Raji (cell line): ENCODE results near the gene MCM7.

ENCODE experiments used
- POLR2A ChIP-seq: IDR thresholded peaks from 2 replicates; pipeline ENCODE4 v1.6.1; 2011; ENCODE audit warnings: low read depth, low read length, control low read depth; ENCODE audit not compliant: insufficient read depth

The MCM7 gene

GRCh38 chr7:100091411-100092181 lies 9.6 kb downstream of the MCM7 start:
- no peak for TF ChIP-seq POLR2A

DNA sequence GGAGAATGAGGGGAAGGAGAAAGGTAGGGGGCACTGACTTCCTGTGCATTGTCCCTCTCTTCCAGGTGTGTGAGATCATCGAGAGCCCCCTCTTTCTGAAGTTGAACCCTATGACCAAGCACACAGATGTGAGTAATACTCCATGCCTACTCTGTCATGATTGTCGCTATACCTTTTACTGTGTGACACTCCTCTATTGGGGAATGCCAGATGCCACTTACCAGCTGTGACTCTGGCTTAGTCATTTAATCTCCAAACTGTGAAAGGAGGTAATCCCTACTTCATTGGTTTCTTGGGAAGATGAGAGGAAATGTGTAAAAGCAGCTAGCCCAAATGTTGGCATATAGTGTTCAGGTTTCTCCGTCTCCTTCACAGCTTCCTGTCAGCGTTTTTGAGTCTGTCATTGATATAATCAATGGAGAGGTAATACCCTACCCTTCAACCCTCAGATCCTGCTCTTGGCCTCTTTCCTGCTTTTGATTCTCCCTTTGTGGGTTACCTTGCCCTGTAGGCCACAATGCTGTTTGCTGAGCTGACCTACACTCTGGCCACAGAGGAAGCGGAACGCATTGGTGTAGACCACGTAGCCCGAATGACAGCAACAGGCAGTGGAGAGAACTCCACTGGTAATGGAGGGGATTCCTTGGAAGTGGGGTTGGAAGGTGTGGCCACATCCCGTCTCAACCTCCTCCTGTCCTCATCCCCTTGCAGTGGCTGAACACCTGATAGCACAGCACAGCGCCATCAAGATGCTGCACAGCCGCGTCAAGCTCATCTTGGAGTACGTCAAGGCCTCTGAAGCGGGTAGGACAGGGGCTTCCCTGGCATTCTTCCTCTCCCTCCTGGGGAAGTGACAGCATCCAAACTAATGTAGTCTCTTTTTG lies 10.4 kb downstream of the MCM7 start:
- no peak for TF ChIP-seq POLR2A

DNA sequence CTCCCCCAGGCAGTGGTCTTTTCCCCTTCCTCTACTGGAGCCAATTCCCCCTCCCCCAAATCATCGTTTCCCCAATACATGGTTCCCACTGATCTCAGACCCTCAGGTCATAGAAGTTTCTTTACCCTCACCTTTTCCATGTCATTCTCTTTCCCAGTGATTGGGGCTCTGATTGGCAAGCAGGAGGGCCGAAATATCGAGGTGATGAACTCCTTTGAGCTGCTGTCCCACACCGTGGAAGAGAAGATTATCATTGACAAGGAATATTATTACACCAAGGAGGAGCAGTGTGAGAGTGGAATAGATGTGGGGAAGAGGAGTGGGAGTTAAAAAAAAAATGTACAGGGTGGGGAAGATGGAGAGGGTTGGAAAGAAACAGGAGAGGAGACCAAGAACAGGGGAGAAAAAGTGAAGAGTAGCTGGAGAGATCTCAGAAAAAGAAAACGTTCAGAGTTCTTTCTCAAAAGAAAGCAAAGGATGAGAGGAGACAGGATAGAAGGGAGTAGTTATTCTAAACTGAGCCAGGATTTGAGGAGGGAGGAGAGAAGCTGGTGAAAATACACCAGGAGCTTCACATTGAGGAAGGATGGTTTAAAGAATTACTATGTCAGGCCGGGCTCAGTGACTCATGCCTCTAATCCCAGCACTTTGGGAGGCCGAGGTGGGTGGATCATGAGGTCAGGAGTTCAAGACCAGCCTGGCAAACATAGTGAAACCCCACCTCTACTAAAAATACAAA lies 11.6 kb downstream of the MCM7 start:
- no peak for TF ChIP-seq POLR2A

GRCh38 chr7:100088621-100089457 lies 12.4 kb downstream of the MCM7 start, which contains the start of gene COPS6:
COPS6 (plus strand) TSS chr7:100088969; CDS start chr7:100088991, 22 bp downstream.
- TF ChIP-seq POLR2A: peak; percentile 90

DNA sequence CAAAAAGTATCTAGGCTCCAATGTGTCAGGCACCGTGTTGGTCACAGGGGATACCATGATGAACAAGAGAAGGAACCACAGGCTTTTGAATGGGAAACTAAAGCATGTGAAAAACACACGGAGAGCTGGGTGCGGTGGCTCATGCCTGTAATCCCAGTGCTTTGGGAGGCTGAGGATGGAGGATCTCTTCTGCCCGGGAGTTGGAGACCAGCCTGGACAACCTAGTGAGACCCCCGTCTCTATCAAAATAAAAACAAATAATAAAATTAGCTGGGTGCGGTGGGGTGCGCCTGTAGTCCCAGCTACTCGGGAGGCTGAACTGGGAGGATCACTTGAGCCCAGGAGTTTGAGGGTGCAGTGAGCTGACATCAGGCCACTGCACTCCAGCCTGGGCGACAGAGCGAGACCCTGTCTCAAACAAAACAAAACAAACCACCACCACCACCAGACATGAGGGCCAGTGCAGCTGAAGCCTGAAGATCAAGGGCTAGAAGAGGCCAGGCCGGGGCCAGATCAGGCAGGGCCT lies 13.0 kb downstream of the MCM7 start:
- no peak for TF ChIP-seq POLR2A

- no peak for TF ChIP-seq POLR2A
Measured at GRCh38 chr7:100087055-100087750, 14.0 kb downstream of the MCM7 start.

DNA sequence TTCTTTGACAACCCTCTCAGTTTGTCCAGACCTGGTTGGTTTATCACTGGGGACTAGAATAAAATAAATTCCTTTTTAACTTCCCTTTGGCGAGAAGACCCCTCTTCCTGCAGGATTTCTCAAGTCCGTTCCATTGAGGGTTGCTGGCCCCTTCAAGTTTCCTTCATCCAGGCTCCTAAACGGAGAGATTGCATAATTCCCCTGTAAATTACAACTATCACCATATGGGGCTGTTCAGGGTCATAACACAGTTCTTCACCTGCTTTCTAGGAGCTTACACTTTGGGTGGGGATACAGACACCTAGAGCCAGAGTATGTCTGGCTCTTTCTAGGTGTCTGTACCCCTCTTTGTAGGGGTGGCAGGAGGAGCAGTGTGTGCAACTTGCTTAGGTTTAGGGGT lies 15.7 kb downstream of the MCM7 start:
- no peak for TF ChIP-seq POLR2A

- no peak for TF ChIP-seq POLR2A
Measured at GRCh38 chr7:100082978-100083377, 18.2 kb downstream of the MCM7 start.

GRCh38 chr7:100081535-100082102 lies 19.6 kb downstream of the MCM7 start, which contains the start of gene ZNF3:
ZNF3 (minus strand) TSS chr7:100081723; CDS start chr7:100077357, 4,366 bp downstream.
- TF ChIP-seq POLR2A: peak; percentile 90

DNA sequence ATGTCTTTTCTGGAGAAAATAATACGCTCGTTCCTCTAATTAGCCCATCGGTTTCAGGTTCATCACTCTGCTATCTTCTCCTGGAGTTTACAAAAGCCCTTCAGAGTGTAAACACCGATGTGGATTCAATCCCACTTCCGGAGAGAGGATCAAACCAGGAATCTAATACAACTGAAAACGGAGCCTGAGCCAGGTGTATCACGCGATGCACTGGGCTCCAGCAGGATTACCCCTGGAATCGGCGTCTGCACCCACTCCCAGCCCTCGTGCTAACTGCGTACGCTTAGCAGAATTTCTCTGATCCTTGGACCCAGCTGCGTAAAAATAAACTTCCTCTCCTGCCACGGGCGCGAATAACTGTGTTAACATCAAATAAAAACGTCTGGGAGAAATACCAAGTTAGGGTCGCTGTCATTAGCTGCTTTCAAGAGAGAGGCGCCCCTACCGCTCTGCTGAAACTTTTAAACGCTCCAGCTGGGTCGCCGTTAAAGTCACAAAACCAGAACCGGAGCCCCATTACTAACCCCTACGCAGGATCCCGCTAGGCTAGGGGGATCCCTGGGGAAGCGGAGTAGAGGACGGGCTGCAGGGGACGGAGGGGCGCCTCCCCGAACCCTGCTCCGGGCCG lies 20.2 kb downstream of the MCM7 start:
- no peak for TF ChIP-seq POLR2A

DNA sequence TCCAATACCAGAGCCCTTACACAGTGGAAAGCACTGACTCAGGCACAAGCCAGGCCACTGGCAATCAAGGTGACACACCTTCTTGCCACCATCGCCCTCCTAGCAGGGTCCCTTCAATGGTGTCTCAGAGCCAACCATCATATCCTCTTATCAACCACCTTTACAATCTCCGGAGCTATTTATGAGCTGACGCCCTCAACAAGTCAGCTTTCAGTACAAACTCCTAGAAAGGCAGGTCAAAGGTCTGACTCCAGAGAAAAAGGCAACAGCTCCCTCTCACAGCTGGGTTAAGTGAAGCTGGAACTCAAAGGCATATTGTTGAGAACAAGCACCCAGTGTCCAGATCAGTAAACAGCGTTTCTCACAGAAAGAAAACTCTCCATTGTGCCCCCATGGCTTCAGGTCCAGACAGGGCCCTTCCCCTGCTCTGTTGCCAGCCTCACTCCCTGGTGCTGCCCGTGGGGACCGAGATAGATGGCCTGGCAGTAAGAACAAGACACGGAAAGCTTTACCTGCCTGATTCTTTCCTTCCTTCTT lies 22.1 kb downstream of the MCM7 start:
- TF ChIP-seq POLR2A: no peak

- no peak for TF ChIP-seq POLR2A
Measured at GRCh38 chr7:100077205-100077604, 24.0 kb downstream of the MCM7 start.
